ENCODE measurements around the gene PLXDC2.

GRCh38 chr10:20281579-20281978 is 465.3 kb downstream of the PLXDC2 start:
- TF ChIP-seq CTCF (IDR thresholded peaks at IDR 0.05) (no peak), POLR2A (IDR thresholded peaks at IDR 0.05) (no peak), POLR2AphosphoS5 (IDR thresholded peaks at IDR 0.05) (no peak)
